GM23338 (cell line): ENCODE data around the gene LRRN4CL. TPM values are rescaled to one million over a fixed set of nuclear protein-coding genes. Genes with fewer than 3 reads are reported as not detected.

Experiments used
- ATAC-seq: fragments of 200-7000 bp; cut with Tn5 transposase; 3 replicates; pipeline ENCODE4 v1.9.1; 2020
- DNase-seq: peaks from one replicate; pipeline ENCODE4 v3.0.0-alpha.2; 2015; ENCODE audit warnings: low spot score
- H2AFZ ChIP-seq: fragments of 200-600 bp; sonication (generic); 2 replicates; pipeline ENCODE4 v1.8.0; 2016; ENCODE audit warnings: antibody characterized with exemption, mild to moderate bottlenecking, moderate library complexity
- H3F3A ChIP-seq: fragments of 200-600 bp; sonication (generic); replicated peaks from 2 replicates; pipeline ENCODE4 v1.8.0; 2017; ENCODE audit warnings: antibody characterized with exemption, mixed run types, low read depth
- H3K27ac ChIP-seq: fragments of 200-600 bp; sonication (generic); 2 replicates; pipeline ENCODE4 v1.6.1; 2016; ENCODE audit warnings: low read depth
- H3K27me3 ChIP-seq: fragments of 200-600 bp; sonication (generic); 2 replicates; pipeline ENCODE4 v1.8.0; 2016; ENCODE audit warnings: mild to moderate bottlenecking, mixed run types, moderate library complexity; ENCODE audit not compliant: insufficient read depth
- H3K36me3 ChIP-seq: fragments of 200-600 bp; sonication (generic); 2 replicates; pipeline ENCODE4 v1.8.0; 2016; ENCODE audit warnings: mild to moderate bottlenecking; ENCODE audit not compliant: insufficient read depth
- H3K4me1 ChIP-seq: fragments of 200-600 bp; sonication (generic); 2 replicates; pipeline ENCODE4 v1.8.0; 2016; ENCODE audit warnings: mild to moderate bottlenecking, moderate library complexity; ENCODE audit not compliant: insufficient read depth
- H3K4me2 ChIP-seq: fragments of 200-600 bp; sonication (generic); 2 replicates; pipeline ENCODE4 v1.7.1; 2017; ENCODE audit warnings: mixed run types
- H3K4me3 ChIP-seq: fragments of 200-600 bp; sonication (generic); 2 replicates; pipeline ENCODE4 v1.6.1; 2016; ENCODE audit warnings: mixed run types
- H3K79me2 ChIP-seq: fragments of 200-600 bp; sonication (generic); replicated peaks from 2 replicates; pipeline ENCODE4 v1.8.0; 2017; ENCODE audit warnings: mild to moderate bottlenecking; ENCODE audit not compliant: insufficient read depth
- H3K9me2 ChIP-seq: fragments of 200-600 bp; sonication (generic); 2 replicates; pipeline ENCODE4 v1.8.0; 2017; ENCODE audit not compliant: insufficient read depth
- H4K20me1 ChIP-seq: fragments of 200-600 bp; sonication (generic); replicated peaks from 2 replicates; pipeline ENCODE4 v1.8.0; 2017; ENCODE audit warnings: mild to moderate bottlenecking; ENCODE audit not compliant: insufficient read depth
- H3K27ac Mint-ChIP-seq: 2 replicates; pipeline ENCODE4 v1.8.0; 2020; ENCODE audit warnings: inconsistent platforms, mild to moderate bottlenecking, moderate library complexity, mixed read lengths
- H3K27me3 Mint-ChIP-seq: 3 replicates; pipeline ENCODE4 v1.8.0; 2022; ENCODE audit warnings: low read depth, mild to moderate bottlenecking, moderate library complexity, mixed read lengths, inconsistent platforms; ENCODE audit not compliant: insufficient read depth, poor library complexity
- H3K36me3 Mint-ChIP-seq: 3 replicates; pipeline ENCODE4 v1.8.0; 2021; ENCODE audit warnings: low read depth, mild to moderate bottlenecking, inconsistent platforms, moderate library complexity, mixed read lengths
- H3K4me1 Mint-ChIP-seq: 3 replicates; pipeline ENCODE4 v1.8.0; 2020; ENCODE audit warnings: mild to moderate bottlenecking, inconsistent platforms, mixed read lengths
- H3K4me3 Mint-ChIP-seq: 3 replicates; pipeline ENCODE4 v1.8.0; 2021; ENCODE audit warnings: moderate library complexity, mild to moderate bottlenecking, inconsistent platforms, mixed read lengths
- H3K9me3 Mint-ChIP-seq: 3 replicates; pipeline ENCODE4 v1.8.0; 2020; ENCODE audit warnings: moderate library complexity, mild to moderate bottlenecking, inconsistent platforms, mixed read lengths
- CREB1 ChIP-seq: fragments of 250-450 bp; sonication (Bioruptor Pico); IDR thresholded peaks from 2 replicates; pipeline ENCODE4 v1.5.0; 2020; ENCODE audit warnings: low read depth, mild to moderate bottlenecking, moderate library complexity
- EZH2 ChIP-seq: fragments of 200-600 bp; sonication (generic); IDR thresholded peaks from one replicate; pipeline ENCODE4 v1.8.0; 2017; ENCODE audit warnings: antibody characterized with exemption, mild to moderate bottlenecking, low read depth; ENCODE audit not compliant: unreplicated experiment
- EZH2phosphoT487 ChIP-seq: fragments of 200-600 bp; sonication (generic); IDR thresholded peaks from one replicate; pipeline ENCODE4 v1.8.1; 2018; ENCODE audit warnings: antibody characterized with exemption; ENCODE audit not compliant: unreplicated experiment
- JUNB ChIP-seq: IDR thresholded peaks from one replicate; pipeline ENCODE4 v1.6.1; 2016; ENCODE audit warnings: antibody characterized with exemption; ENCODE audit not compliant: unreplicated experiment
- NANOG ChIP-seq: IDR thresholded peaks from 2 replicates; pipeline ENCODE4 v1.6.1; 2016; ENCODE audit warnings: antibody characterized with exemption, borderline replicate concordance
- POLR2AphosphoS5 ChIP-seq: IDR thresholded peaks from 2 replicates; pipeline ENCODE4 v1.6.1; 2016; ENCODE audit warnings: antibody characterized with exemption, low read depth
- STAT1 ChIP-seq: IDR thresholded peaks from one replicate; pipeline ENCODE4 v1.6.1; 2016; ENCODE audit warnings: antibody characterized with exemption; ENCODE audit not compliant: unreplicated experiment
- ZNF114 ChIP-seq: fragments of 250-450 bp; sonication (Bioruptor Pico); IDR thresholded peaks from 2 replicates; pipeline ENCODE4 v1.5.0; 2020; ENCODE audit warnings: mild to moderate bottlenecking, moderate library complexity
- ZNF331 ChIP-seq: fragments of 250-450 bp; sonication (Bioruptor Pico); IDR thresholded peaks from 2 replicates; pipeline ENCODE4 v1.5.0; 2020; ENCODE audit warnings: low read depth, mild to moderate bottlenecking, moderate library complexity
- polyA plus RNA-seq: library from polyadenylated mRNA; unstranded; fragments of >200 nt; fragmentation: Nextera tagmentation; extraction: Ambion mirVana; gene quantifications from 2 replicates; pipeline ENCODE4 v1.2.1, GENCODE V29; 2016
- total RNA-seq: library from RNA; depleted of rRNA; stranded (reverse); fragments of >200 nt; shearing (Covaris generic); gene quantifications from 2 replicates; pipeline ENCODE4 v1.2.3, GENCODE V29; 2014
- TF ChIP-seq, protein P1 (sequence below), 2 experiments: fragments of 200-600 bp in 1 of 2; sonication (generic) in 1 of 2; conservative IDR thresholded peaks; 2 replicates each; pipeline versions ENCODE4 v1.5.1 to v1.6.1; 2016 to 2017; ENCODE audit warnings: antibody characterized with exemption in 2 of 2, low read depth in 2 of 2, mild to moderate bottlenecking in 2 of 2, moderate library complexity in 1 of 2
- TF ChIP-seq, protein P2 (sequence below): IDR thresholded peaks from 2 replicates; pipeline ENCODE4 v1.6.1; 2016; ENCODE audit warnings: antibody characterized with exemption
- TF ChIP-seq, protein P3 (sequence below): fragments of 250-450 bp; sonication (Bioruptor Pico); IDR thresholded peaks from 2 replicates; pipeline ENCODE4 v1.5.0; 2020; ENCODE audit warnings: mild to moderate bottlenecking, moderate library complexity
- TF ChIP-seq, protein P4 (sequence below): IDR thresholded peaks from one replicate; pipeline ENCODE4 v1.6.1; 2018; ENCODE audit warnings: antibody characterized with exemption; ENCODE audit not compliant: unreplicated experiment

Gene LRRN4CL
- total and polyA plus RNA-seq, 2 experiments from 2014 or later, result 0.08 to 0.21 TPM

DNA sequence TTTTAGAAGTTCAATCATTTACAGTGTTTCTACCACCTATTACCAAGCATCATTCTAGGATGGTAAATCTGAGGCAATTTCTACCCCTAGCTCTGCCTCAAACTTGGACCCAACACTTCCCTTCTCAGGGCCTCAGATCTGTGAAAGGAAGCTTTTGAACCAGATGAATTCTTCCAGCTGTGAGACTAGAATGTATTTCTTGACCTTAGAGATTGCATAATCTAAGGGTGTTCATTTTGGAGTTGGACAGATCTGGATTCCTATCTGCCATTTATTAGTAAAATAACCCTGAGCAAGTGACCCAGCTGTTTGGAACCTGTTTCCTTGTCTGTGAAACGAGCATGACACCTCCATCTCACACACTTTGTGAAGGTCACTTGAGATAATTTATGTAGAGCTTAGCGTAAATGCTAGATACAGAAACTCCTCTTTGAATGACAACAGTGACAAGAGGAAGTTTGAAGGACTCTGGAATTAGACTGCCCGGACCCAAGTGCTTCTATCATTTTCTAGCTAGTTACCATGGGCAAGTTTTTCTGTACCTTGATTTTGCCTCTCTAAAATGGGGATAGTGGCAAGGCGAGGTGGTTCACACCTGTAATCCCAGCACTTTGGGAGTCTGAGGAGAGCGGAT lies 32.4 kb downstream of the LRRN4CL start:
- no peak for DNase-seq
- peaks cover 10% of the 10 kb centered on the region for H3K27me3 Mint-ChIP-seq
- Histone ChIP-seq H3K27ac (no peak overlapping the region), H3K27me3 (no peaks in the 10 kb centered on the region), H3F3A (peaks cover 21% of the 10 kb centered on the region), H3K4me2 (no peak overlapping the region), H3K9me2 (no peaks in the 10 kb centered on the region), H2AFZ (no peak overlapping the region), H3K4me1 (peaks cover 8% of the 10 kb centered on the region; the same call in 1 of the 2 replicates), H3K79me2 (peaks cover 11% of the 10 kb centered on the region), H3K36me3 (no peaks in the 10 kb centered on the region), H3K4me3 (no peak overlapping the region), H4K20me1 (no peaks in the 10 kb centered on the region)
- H3K36me3 Mint-ChIP-seq, result peaks cover 5% of the 10 kb centered on the region; the same call in 2 of the 3 replicates
- H3K9me3 Mint-ChIP-seq, result no peaks in the 10 kb centered on the region
- no peak overlapping the region for H3K27ac Mint-ChIP-seq
- H3K4me1 Mint-ChIP-seq, result peaks cover 8% of the 10 kb centered on the region
- no peak overlapping the region for H3K4me3 Mint-ChIP-seq
- ATAC-seq, result no peak
- TF ChIP-seq, protein P1, sequence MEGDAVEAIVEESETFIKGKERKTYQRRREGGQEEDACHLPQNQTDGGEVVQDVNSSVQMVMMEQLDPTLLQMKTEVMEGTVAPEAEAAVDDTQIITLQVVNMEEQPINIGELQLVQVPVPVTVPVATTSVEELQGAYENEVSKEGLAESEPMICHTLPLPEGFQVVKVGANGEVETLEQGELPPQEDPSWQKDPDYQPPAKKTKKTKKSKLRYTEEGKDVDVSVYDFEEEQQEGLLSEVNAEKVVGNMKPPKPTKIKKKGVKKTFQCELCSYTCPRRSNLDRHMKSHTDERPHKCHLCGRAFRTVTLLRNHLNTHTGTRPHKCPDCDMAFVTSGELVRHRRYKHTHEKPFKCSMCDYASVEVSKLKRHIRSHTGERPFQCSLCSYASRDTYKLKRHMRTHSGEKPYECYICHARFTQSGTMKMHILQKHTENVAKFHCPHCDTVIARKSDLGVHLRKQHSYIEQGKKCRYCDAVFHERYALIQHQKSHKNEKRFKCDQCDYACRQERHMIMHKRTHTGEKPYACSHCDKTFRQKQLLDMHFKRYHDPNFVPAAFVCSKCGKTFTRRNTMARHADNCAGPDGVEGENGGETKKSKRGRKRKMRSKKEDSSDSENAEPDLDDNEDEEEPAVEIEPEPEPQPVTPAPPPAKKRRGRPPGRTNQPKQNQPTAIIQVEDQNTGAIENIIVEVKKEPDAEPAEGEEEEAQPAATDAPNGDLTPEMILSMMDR (conservative IDR thresholded peaks at IDR 0.05; ENCODE audit: low read depth in 2 of 2), result no peak
- no peak for TF ChIP-seq EZH2
- TF ChIP-seq EZH2phosphoT487, result no peak
- no peak for TF ChIP-seq JUNB
- no peak for TF ChIP-seq NANOG
- TF ChIP-seq, protein P2, sequence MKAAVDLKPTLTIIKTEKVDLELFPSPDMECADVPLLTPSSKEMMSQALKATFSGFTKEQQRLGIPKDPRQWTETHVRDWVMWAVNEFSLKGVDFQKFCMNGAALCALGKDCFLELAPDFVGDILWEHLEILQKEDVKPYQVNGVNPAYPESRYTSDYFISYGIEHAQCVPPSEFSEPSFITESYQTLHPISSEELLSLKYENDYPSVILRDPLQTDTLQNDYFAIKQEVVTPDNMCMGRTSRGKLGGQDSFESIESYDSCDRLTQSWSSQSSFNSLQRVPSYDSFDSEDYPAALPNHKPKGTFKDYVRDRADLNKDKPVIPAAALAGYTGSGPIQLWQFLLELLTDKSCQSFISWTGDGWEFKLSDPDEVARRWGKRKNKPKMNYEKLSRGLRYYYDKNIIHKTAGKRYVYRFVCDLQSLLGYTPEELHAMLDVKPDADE, result no peak
- TF ChIP-seq STAT1, result no peak
- TF ChIP-seq, protein P3, sequence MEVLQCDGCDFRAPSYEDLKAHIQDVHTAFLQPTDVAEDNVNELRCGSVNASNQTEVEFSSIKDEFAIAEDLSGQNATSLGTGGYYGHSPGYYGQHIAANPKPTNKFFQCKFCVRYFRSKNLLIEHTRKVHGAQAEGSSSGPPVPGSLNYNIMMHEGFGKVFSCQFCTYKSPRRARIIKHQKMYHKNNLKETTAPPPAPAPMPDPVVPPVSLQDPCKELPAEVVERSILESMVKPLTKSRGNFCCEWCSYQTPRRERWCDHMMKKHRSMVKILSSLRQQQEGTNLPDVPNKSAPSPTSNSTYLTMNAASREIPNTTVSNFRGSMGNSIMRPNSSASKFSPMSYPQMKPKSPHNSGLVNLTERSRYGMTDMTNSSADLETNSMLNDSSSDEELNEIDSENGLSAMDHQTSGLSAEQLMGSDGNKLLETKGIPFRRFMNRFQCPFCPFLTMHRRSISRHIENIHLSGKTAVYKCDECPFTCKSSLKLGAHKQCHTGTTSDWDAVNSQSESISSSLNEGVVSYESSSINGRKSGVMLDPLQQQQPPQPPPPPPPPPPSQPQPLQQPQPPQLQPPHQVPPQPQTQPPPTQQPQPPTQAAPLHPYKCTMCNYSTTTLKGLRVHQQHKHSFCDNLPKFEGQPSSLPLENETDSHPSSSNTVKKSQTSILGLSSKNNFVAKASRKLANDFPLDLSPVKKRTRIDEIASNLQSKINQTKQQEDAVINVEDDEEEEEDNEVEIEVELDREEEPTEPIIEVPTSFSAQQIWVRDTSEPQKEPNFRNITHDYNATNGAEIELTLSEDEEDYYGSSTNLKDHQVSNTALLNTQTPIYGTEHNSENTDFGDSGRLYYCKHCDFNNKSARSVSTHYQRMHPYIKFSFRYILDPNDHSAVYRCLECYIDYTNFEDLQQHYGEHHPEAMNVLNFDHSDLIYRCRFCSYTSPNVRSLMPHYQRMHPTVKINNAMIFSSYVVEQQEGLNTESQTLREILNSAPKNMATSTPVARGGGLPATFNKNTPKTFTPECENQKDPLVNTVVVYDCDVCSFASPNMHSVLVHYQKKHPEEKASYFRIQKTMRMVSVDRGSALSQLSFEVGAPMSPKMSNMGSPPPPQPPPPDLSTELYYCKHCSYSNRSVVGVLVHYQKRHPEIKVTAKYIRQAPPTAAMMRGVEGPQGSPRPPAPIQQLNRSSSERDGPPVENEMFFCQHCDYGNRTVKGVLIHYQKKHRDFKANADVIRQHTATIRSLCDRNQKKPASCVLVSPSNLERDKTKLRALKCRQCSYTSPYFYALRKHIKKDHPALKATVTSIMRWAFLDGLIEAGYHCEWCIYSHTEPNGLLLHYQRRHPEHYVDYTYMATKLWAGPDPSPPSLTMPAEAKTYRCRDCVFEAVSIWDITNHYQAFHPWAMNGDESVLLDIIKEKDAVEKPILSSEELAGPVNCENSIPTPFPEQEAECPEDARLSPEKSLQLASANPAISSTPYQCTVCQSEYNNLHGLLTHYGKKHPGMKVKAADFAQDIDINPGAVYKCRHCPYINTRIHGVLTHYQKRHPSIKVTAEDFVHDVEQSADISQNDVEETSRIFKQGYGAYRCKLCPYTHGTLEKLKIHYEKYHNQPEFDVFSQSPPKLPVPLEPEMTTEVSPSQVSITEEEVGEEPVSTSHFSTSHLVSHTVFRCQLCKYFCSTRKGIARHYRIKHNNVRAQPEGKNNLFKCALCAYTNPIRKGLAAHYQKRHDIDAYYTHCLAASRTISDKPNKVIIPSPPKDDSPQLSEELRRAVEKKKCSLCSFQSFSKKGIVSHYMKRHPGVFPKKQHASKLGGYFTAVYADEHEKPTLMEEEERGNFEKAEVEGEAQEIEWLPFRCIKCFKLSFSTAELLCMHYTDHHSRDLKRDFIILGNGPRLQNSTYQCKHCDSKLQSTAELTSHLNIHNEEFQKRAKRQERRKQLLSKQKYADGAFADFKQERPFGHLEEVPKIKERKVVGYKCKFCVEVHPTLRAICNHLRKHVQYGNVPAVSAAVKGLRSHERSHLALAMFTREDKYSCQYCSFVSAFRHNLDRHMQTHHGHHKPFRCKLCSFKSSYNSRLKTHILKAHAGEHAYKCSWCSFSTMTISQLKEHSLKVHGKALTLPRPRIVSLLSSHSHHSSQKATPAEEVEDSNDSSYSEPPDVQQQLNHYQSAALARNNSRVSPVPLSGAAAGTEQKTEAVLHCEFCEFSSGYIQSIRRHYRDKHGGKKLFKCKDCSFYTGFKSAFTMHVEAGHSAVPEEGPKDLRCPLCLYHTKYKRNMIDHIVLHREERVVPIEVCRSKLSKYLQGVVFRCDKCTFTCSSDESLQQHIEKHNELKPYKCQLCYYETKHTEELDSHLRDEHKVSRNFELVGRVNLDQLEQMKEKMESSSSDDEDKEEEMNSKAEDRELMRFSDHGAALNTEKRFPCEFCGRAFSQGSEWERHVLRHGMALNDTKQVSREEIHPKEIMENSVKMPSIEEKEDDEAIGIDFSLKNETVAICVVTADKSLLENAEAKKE (CRISPR knock-in tag), result no peak
- TF ChIP-seq ZNF331 (CRISPR knock-in tag), result no peak
- TF ChIP-seq CREB1 (CRISPR knock-in tag), result no peak
- TF ChIP-seq, protein P4, sequence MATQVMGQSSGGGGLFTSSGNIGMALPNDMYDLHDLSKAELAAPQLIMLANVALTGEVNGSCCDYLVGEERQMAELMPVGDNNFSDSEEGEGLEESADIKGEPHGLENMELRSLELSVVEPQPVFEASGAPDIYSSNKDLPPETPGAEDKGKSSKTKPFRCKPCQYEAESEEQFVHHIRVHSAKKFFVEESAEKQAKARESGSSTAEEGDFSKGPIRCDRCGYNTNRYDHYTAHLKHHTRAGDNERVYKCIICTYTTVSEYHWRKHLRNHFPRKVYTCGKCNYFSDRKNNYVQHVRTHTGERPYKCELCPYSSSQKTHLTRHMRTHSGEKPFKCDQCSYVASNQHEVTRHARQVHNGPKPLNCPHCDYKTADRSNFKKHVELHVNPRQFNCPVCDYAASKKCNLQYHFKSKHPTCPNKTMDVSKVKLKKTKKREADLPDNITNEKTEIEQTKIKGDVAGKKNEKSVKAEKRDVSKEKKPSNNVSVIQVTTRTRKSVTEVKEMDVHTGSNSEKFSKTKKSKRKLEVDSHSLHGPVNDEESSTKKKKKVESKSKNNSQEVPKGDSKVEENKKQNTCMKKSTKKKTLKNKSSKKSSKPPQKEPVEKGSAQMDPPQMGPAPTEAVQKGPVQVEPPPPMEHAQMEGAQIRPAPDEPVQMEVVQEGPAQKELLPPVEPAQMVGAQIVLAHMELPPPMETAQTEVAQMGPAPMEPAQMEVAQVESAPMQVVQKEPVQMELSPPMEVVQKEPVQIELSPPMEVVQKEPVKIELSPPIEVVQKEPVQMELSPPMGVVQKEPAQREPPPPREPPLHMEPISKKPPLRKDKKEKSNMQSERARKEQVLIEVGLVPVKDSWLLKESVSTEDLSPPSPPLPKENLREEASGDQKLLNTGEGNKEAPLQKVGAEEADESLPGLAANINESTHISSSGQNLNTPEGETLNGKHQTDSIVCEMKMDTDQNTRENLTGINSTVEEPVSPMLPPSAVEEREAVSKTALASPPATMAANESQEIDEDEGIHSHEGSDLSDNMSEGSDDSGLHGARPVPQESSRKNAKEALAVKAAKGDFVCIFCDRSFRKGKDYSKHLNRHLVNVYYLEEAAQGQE, result no peak
- TF ChIP-seq POLR2AphosphoS5, result no peak
- no peak for TF ChIP-seq ZNF114 (CRISPR knock-in tag)
